Caco-2 (cell line): ENCODE data around the gene REEP1. TPM values are rescaled to one million over a fixed set of nuclear protein-coding genes. Genes with fewer than 3 reads are reported as not detected.

Source experiments
- BruUV-seq: library from RNA; stranded (reverse); fragments of 400-500 nt; replicated peaks from 2 replicates; lab custom pipeline; 2021; lab: Mats Ljungman, UMichigan
- CTCF ChIA-PET: fragments of 300-600 bp; sonication (Branson Sonifier 250); formaldehyde crosslinking; loops from one replicate; lab custom pipeline; 2022; ENCODE audit warnings: antibody characterized with exemption; lab: Charles Lee
- POLR2A ChIA-PET: fragments of 300-600 bp; sonication (Branson Sonifier 250); formaldehyde crosslinking; loops from one replicate; lab custom pipeline; 2022; ENCODE audit warnings: antibody characterized with exemption; lab: Charles Lee
- DNase-seq, 2 experiments: peaks; one replicate each; pipeline versions ENCODE4 v3.0.0 to v3.0.0-alpha.2; 2020 to 2022
- H3K27me3 ChIP-seq: replicated peaks from 2 replicates; pipeline ENCODE4 v1.6.0; 2011; ENCODE audit warnings: low read length; ENCODE audit not compliant: control insufficient read depth, insufficient read depth
- H3K36me3 ChIP-seq: 2 replicates; pipeline ENCODE4 v1.5.1; 2011; ENCODE audit warnings: low read length; ENCODE audit not compliant: control insufficient read depth, insufficient read depth
- H3K4me1 ChIP-seq: fragments of 250-450 bp; sonication (Bioruptor Pico); 2 replicates; pipeline ENCODE4 v1.5.1; 2020; ENCODE audit warnings: mild to moderate bottlenecking
- H3K4me3 ChIP-seq: 2 replicates; pipeline ENCODE4 v1.5.1; 2011; ENCODE audit warnings: low read depth, mild to moderate bottlenecking, control low read depth, low read length
- H3K9me3 ChIP-seq: fragments of 250-450 bp; sonication (Bioruptor Pico); 2 replicates; pipeline ENCODE4 v1.5.1; 2020; ENCODE audit warnings: mild to moderate bottlenecking, moderate library complexity
- H3K27ac Mint-ChIP-seq: one replicate; pipeline ENCODE4 v1.8.0; 2022; ENCODE audit warnings: mixed read lengths; ENCODE audit not compliant: unreplicated experiment
- H3K27me3 Mint-ChIP-seq: one replicate; pipeline ENCODE4 v1.8.0; 2022; ENCODE audit warnings: mixed read lengths; ENCODE audit not compliant: insufficient read depth, unreplicated experiment
- H3K36me3 Mint-ChIP-seq: one replicate; pipeline ENCODE4 v1.8.0; 2022; ENCODE audit warnings: mild to moderate bottlenecking, mixed read lengths; ENCODE audit not compliant: insufficient read depth, unreplicated experiment
- H3K4me1 Mint-ChIP-seq: one replicate; pipeline ENCODE4 v1.8.0; 2022; ENCODE audit warnings: low read depth, mixed read lengths; ENCODE audit not compliant: unreplicated experiment
- H3K4me3 Mint-ChIP-seq: one replicate; pipeline ENCODE4 v1.8.0; 2022; ENCODE audit warnings: mild to moderate bottlenecking, moderate library complexity, mixed read lengths; ENCODE audit not compliant: unreplicated experiment
- H3K9me3 Mint-ChIP-seq: one replicate; pipeline ENCODE4 v1.8.0; 2022; ENCODE audit warnings: mixed read lengths; ENCODE audit not compliant: unreplicated experiment
- CTCF ChIP-seq, 2 experiments: fragments of 200-600 bp in 1 of 2; IDR thresholded peaks; 1 replicate in 1 of 2; 2 replicates in 1 of 2; pipeline versions ENCODE4 v1.5.1 to v1.8.0; 2011 to 2022; ENCODE audit warnings: antibody characterized with exemption in 1 of 2, control low read depth in 1 of 2, inconsistent platforms in 1 of 2, low read depth in 1 of 2, low read length in 1 of 2, mild to moderate bottlenecking in 1 of 2, moderate library complexity in 1 of 2; ENCODE audit not compliant: insufficient read depth in 1 of 2, severe bottlenecking in 1 of 2, unreplicated experiment in 1 of 2
- intact Hi-C: fragments of 100-400 bp; cut with micrococcal nuclease; formaldehyde crosslinking; loops from one replicate; pipeline ENCODE4 v1.10.0; 2022; ENCODE audit not compliant: unreplicated experiment
- total RNA-seq: library from RNA; stranded (reverse); gene quantifications from 2 replicates; pipeline ENCODE4 v1.2.3, GENCODE V29; 2022

REEP1 gene
- total RNA-seq, 1 experiment from 2014 or later = 16.6 TPM

GRCh38 chr2:86194751-86195054, 142.7 kb downstream of the REEP1 start:
- DNase-seq = no peak
- peak overlapping the region; percentile 81 for H3K27ac Mint-ChIP-seq
- no peak for TF ChIP-seq CTCF (IDR thresholded peaks at IDR 0.05; ENCODE audit: insufficient read depth in 1 of 2, low read depth in 1 of 2, low read length in 1 of 2, severe bottlenecking in 1 of 2, unreplicated experiment in 1 of 2)
- intact Hi-C loops = loop anchor here (2.0 to 10.0 kb wide), 4 partner anchors 22 to 250 kb away; partner anchors contain the start of genes KDM3A, POLR1A and PTCD3
- no TSS peak for BruUV-seq
- POLR2A ChIA-PET = interaction anchor here (1.5 kb wide), 1 partner anchor 88 kb away, joined by 9 read pairs; the partner anchor contains the start of genes POLR1A and PTCD3
- no peaks in the 10 kb centered on the region for H3K27me3 Mint-ChIP-seq
- H3K9me3 Mint-ChIP-seq = no peaks in the 10 kb centered on the region
- no peaks in the 10 kb centered on the region for H3K27me3 ChIP-seq
- H3K4me3 ChIP-seq = peak overlapping the region; percentile 68
- H3K4me3 Mint-ChIP-seq = peak overlapping the region; percentile 84
- peaks cover 32% of the 10 kb centered on the region for H3K4me1 Mint-ChIP-seq
- no peaks in the 10 kb centered on the region for H3K9me3 ChIP-seq
- CTCF ChIA-PET = interaction anchor here (1.5 kb wide), 1 partner anchor 80 kb away, joined by 3 read pairs; no protein-coding TSS in a partner anchor
- no peaks in the 10 kb centered on the region for H3K36me3 ChIP-seq
- H3K36me3 Mint-ChIP-seq = peaks cover 55% of the 10 kb centered on the region
- H3K4me1 ChIP-seq = peaks cover 9% of the 10 kb centered on the region; the same call in 1 of the 2 replicates

- DNase-seq = peak in 1 of 2 experiments; percentile 18
- POLR2A ChIA-PET = interaction anchor here (0.5 kb wide), 1 partner anchor 53 kb away, joined by 4 read pairs; no protein-coding TSS in a partner anchor
Observed at GRCh38 chr2:86193901-86194567, 143.4 kb downstream of the REEP1 start.

More at GRCh38 chr2:86193901-86194567, 143.4 kb downstream of the REEP1 start:
- peak in 1 of 2 experiments; percentile 11 for TF ChIP-seq CTCF (IDR thresholded peaks at IDR 0.05; ENCODE audit: insufficient read depth in 1 of 2, low read depth in 1 of 2, low read length in 1 of 2, severe bottlenecking in 1 of 2, unreplicated experiment in 1 of 2)
- peak overlapping the region; percentile 68 for H3K4me3 ChIP-seq
- no peaks in the 10 kb centered on the region for H3K27me3 Mint-ChIP-seq
- H3K36me3 ChIP-seq = no peaks in the 10 kb centered on the region
- no peaks in the 10 kb centered on the region for H3K9me3 ChIP-seq
- intact Hi-C loops = loop anchor here (2.0 to 10.0 kb wide), 3 partner anchors 21 to 251 kb away; partner anchors contain the start of gene KDM3A
- H3K27me3 ChIP-seq = no peaks in the 10 kb centered on the region
- H3K36me3 Mint-ChIP-seq = peaks cover 50% of the 10 kb centered on the region
- no peaks in the 10 kb centered on the region for H3K9me3 Mint-ChIP-seq
- H3K4me3 Mint-ChIP-seq = peak overlapping the region; percentile 84
- H3K27ac Mint-ChIP-seq = peak overlapping the region; percentile 81
- peaks cover 9% of the 10 kb centered on the region; the same call in 1 of the 2 replicates for H3K4me1 ChIP-seq
- no TSS peak for BruUV-seq
- peaks cover 33% of the 10 kb centered on the region for H3K4me1 Mint-ChIP-seq
- CTCF ChIA-PET = interaction anchor here (0.8 to 0.9 kb wide), 2 partner anchors 20 to 88 kb away, joined by 3 read pairs; partner anchors contain the start of genes POLR1A and PTCD3
